Lower lobe of right lung (tissue), 2 donors: ENCODE results near the gene LHPP. TPM values are rescaled to one million over a fixed set of nuclear protein-coding genes. Genes with fewer than 3 reads are reported as not detected.
A peak's percentile ranks its signal among the peaks of the same experiment; 100 is the strongest.

Experiments used
- ATAC-seq, 2 donors: fragments of 200-7000 bp; cut with Tn5 transposase; one replicate each; pipeline ENCODE4 v1.9.1; 2020 to 2022; ENCODE audit warnings: mild to moderate bottlenecking in 2 of 2, moderate library complexity in 2 of 2
- DNase-seq: peaks from one replicate; pipeline ENCODE4 v3.0.0-alpha.2; 2020
- H3K27ac ChIP-seq: fragments of 200-600 bp; one replicate; pipeline ENCODE4 v1.8.0; 2022
- H3K27me3 ChIP-seq: fragments of 200-600 bp; one replicate; pipeline ENCODE4 v1.8.0; 2022; ENCODE audit warnings: low read depth
- H3K36me3 ChIP-seq: fragments of 200-600 bp; one replicate; pipeline ENCODE4 v1.8.0; 2022; ENCODE audit warnings: mild to moderate bottlenecking
- H3K4me1 ChIP-seq: fragments of 200-600 bp; one replicate; pipeline ENCODE4 v1.8.0; 2022
- H3K4me3 ChIP-seq: fragments of 200-600 bp; one replicate; pipeline ENCODE4 v1.8.0; 2022; ENCODE audit warnings: mild to moderate bottlenecking
- H3K9me3 ChIP-seq: fragments of 200-600 bp; one replicate; pipeline ENCODE4 v1.8.0; 2022
- intact Hi-C: fragments of 100-400 bp; cut with DNase I; formaldehyde crosslinking; loops from one replicate; pipeline ENCODE4 v1.11.0; 2022
- total RNA-seq: library from RNA; stranded (reverse); fragmentation: NEBNext Ultra II Directional; extraction: Animal tissue kit (Norgen Biotek cat#: 25700); gene quantifications from one replicate; pipeline ENCODE4 v1.2.1, GENCODE V29; 2021
- TF ChIP-seq, protein P1 (sequence below): fragments of 200-600 bp; IDR thresholded peaks from one replicate; pipeline ENCODE4 v1.8.0; 2022; ENCODE audit warnings: antibody characterized with exemption, mild to moderate bottlenecking
- donor health status: DM: no; HTN: yes; CAD: no; lungs with severe emphysema.

Gene LHPP
- total RNA-seq, 1 donor from 2014 or later: 17.8 TPM

DNA sequence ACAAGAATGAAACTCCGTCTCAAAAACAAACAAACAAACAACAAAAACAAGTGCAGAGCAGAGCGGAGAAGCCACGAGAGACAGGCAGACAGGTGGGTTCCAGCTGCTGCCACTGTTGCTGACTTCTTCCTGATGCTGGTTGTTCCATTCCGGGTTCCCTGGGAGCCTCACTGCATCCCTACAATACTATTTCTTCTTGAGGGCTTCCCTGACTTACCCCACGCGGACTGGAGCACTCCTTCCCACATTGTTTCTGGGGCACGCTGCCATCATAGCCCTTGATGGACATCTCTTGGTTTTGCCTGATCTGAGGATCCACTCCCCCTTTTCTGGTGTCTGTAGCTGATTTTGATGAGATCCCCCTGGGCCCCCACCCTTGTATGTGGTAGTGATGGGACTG, 6.2 kb upstream of the LHPP start:
- ATAC-seq: no peak
- Histone ChIP-seq H3K27me3 (peaks cover 48% of the 10 kb centered on the region), H3K36me3 (no peaks in the 10 kb centered on the region), H3K27ac (no peak overlapping the region), H3K4me1 (no peaks in the 10 kb centered on the region), H3K9me3 (no peaks in the 10 kb centered on the region), H3K4me3 (no peak overlapping the region)
- DNase-seq: no peak
- TF ChIP-seq, protein P1, sequence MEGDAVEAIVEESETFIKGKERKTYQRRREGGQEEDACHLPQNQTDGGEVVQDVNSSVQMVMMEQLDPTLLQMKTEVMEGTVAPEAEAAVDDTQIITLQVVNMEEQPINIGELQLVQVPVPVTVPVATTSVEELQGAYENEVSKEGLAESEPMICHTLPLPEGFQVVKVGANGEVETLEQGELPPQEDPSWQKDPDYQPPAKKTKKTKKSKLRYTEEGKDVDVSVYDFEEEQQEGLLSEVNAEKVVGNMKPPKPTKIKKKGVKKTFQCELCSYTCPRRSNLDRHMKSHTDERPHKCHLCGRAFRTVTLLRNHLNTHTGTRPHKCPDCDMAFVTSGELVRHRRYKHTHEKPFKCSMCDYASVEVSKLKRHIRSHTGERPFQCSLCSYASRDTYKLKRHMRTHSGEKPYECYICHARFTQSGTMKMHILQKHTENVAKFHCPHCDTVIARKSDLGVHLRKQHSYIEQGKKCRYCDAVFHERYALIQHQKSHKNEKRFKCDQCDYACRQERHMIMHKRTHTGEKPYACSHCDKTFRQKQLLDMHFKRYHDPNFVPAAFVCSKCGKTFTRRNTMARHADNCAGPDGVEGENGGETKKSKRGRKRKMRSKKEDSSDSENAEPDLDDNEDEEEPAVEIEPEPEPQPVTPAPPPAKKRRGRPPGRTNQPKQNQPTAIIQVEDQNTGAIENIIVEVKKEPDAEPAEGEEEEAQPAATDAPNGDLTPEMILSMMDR: no peak
- intact Hi-C loops: no loop called here

DNA sequence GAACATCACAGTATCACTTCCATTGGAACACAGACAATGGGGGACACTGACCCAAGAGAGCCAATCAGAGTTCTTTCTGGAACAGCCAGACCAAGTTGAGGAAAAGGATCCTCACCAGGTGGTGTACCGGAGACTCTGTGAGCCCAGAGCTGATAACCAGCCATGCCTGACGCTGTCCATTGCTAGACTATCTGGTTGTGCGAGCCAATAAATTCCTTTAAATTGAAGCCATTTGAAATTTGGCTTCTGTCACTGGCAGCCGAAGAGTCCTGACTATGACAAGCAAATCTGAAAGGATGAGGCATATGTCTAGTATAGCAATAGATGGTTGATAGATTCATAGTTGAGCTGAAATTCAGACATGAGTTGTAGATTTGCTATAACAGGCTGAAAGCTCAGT, 3.1 kb upstream of the LHPP start:
- Histone ChIP-seq H3K36me3 (no peaks in the 10 kb centered on the region), H3K27me3 (peaks cover 18% of the 10 kb centered on the region), H3K9me3 (no peaks in the 10 kb centered on the region), H3K27ac (no peak overlapping the region), H3K4me1 (peaks cover 13% of the 10 kb centered on the region), H3K4me3 (no peak overlapping the region)
- no peak for DNase-seq
- TF ChIP-seq, protein P1: no peak
- intact Hi-C loops: no loop called here
- ATAC-seq: no peak

DNA sequence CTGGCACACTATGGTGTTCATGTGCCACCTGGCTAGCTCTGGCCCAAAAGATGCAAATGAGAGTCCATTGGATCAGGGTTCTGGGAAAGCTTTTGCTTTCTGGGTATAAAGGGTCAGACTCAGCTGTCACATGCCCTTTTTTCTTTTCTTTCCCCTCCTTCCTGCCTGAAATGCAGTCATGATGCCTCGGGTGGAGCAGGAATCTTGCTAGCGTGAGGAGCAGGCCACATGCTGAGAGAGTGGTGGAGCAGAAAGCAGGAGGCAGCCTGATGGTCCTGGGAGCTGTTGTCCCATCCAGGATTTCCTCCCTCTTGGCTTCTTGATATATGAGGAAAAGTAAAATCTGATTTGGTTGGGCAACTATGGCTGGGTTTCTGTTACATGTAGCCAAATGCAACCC, 2.7 kb upstream of the LHPP start:
- TF ChIP-seq, protein P1: no peak
- no peak overlapping the region for H3K4me3 ChIP-seq
- H3K27ac ChIP-seq: no peak overlapping the region
- H3K9me3 ChIP-seq: no peaks in the 10 kb centered on the region
- no peaks in the 10 kb centered on the region for H3K36me3 ChIP-seq
- intact Hi-C loops: no loop called here
- H3K4me1 ChIP-seq: peaks cover 13% of the 10 kb centered on the region
- DNase-seq (no peak), ATAC-seq (no peak)
- peaks cover 13% of the 10 kb centered on the region for H3K27me3 ChIP-seq

DNA sequence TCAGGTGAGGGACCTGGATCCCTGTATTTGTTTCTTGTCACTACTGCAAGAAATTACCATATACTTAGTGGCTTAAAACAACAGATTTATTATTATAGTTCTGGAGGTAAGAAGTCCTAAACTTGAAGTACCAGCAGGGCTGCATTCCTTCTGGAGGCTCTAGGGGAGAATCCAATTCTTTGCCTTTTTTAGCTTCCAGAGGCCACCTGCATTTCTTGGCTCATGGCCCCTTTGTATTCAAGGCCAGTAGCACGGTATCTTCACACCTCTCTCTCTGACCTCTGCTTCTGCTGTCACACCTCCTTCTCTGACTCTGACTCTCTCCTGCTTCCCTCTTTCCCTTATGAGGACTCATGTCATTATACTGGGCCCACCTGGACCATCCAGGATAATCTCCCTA, 2.2 kb upstream of the LHPP start:
- peaks cover 10% of the 10 kb centered on the region for H3K27me3 ChIP-seq
- H3K9me3 ChIP-seq: no peaks in the 10 kb centered on the region
- H3K4me3 ChIP-seq: no peak overlapping the region
- H3K36me3 ChIP-seq: no peaks in the 10 kb centered on the region
- no peak for ATAC-seq
- no peak overlapping the region for H3K27ac ChIP-seq
- H3K4me1 ChIP-seq: peaks cover 13% of the 10 kb centered on the region
- intact Hi-C loops: no loop called here
- DNase-seq: no peak
- TF ChIP-seq, protein P1: no peak

DNA sequence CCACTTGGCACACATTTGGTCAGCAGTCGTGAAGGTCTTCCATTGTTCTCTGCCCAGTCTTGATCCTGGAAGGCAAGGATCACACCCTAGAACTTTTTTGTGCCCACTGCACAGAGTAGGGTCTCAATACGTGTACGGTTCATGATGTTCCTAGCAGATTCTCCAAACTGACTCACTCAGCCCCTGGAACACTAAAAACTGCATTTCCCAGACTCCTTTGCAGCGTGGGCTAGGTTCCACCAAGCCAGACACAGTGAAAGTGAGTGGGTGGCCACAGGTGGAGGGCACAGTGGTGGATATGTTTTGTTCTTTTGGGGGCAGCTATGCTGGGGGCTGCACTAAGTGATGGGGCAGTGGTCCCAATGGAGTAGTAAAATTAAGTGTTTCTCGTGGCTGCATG, 1.5 kb upstream of the LHPP start:
- TF ChIP-seq, protein P1: no peak
- H3K9me3 ChIP-seq: no peaks in the 10 kb centered on the region
- H3K27ac ChIP-seq: no peak overlapping the region
- DNase-seq (no peak), ATAC-seq (no peak)
- H3K27me3 ChIP-seq: peaks cover 10% of the 10 kb centered on the region
- H3K36me3 ChIP-seq: no peaks in the 10 kb centered on the region
- no peak overlapping the region for H3K4me3 ChIP-seq
- intact Hi-C loops: no loop called here
- peaks cover 13% of the 10 kb centered on the region for H3K4me1 ChIP-seq

DNA sequence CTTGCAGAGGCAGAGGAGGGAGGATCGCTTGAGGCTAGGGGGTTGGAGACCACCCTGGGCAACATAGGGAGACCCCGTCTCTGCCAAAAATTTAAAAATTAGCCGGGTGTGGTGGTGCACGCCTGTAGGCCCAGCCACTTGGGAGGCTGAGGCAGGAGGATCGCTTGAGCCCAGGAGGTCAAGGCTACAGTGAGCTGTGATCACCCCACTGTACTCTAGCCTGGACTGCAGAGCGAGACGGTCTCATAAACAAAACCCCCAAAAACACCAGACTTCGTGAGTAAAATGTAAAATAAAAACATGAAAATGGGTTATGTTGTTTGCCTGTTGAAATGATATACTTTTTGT, 699 bp downstream of the LHPP start:
- H3K27me3 ChIP-seq: no peaks in the 10 kb centered on the region
- no peak for ATAC-seq
- H3K4me1 ChIP-seq: peaks cover 13% of the 10 kb centered on the region
- H3K36me3 ChIP-seq: no peaks in the 10 kb centered on the region
- no peaks in the 10 kb centered on the region for H3K9me3 ChIP-seq
- TF ChIP-seq, protein P1: no peak
- intact Hi-C loops: no loop called here
- H3K27ac ChIP-seq: peak overlapping the region; percentile 76
- DNase-seq: no peak
- H3K4me3 ChIP-seq: peak overlapping the region; percentile 74
